CD4-positive, alpha-beta T cell treated with Interleukin-2 at 100 ng/mL for 4 hours (primary cell): ENCODE measurements around the gene FAM50A.
"Not testable (repeated sequence)": the region's sequence is repeated elsewhere in the genome, so short reads cannot be mapped to it uniquely, and the experiment has no call there.

Experiments
- DNase-seq: peaks from one replicate; pipeline ENCODE4 v3.0.0-alpha.2; 2020; ENCODE audit warnings: low spot score

Gene FAM50A, protein sequence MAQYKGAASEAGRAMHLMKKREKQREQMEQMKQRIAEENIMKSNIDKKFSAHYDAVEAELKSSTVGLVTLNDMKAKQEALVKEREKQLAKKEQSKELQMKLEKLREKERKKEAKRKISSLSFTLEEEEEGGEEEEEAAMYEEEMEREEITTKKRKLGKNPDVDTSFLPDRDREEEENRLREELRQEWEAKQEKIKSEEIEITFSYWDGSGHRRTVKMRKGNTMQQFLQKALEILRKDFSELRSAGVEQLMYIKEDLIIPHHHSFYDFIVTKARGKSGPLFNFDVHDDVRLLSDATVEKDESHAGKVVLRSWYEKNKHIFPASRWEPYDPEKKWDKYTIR

DNA sequence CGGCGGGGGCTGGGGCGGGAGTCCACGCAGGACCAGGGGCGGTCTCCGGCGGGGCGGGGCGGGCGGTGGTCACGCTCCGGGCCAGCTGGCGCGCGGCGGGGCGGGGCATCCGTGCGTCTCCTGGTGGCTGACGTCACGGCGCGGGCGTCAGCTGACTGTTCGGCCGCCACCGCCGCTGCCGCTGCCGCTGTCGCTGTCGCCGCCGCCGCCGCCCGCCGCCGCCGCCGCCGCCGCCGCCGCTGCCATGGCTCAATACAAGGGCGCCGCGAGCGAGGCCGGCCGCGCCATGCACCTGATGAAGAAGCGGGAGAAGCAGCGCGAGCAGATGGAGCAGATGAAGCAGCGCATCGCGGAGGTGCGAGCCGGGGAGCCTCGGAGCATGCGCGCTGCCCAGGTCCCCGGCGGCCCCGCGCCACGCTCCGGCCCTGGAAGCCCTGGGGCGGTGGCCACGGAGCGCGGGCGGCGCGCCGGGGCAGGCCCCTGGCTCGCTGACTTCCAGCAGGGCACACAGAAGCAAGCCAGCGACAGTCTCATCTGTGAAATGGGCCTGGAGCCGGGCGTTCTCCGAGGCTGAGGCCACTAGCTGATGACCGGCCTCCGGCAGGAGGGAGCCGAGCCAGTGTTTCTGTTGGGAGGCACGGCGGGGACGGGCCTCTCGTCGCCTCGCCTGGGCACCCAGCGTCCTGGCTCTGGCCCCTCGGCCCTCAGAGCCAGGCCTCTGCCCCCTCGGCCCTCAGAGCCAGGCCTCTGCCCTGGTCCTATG is at the start of gene FAM50A:
Gene FAM50A, plus strand, starts transcription at position 150 of the 763 bp plus-strand sequence. Its CDS starts 95 bp downstream, at position 245.
- DNase-seq, result peak; percentile 61

DNA sequence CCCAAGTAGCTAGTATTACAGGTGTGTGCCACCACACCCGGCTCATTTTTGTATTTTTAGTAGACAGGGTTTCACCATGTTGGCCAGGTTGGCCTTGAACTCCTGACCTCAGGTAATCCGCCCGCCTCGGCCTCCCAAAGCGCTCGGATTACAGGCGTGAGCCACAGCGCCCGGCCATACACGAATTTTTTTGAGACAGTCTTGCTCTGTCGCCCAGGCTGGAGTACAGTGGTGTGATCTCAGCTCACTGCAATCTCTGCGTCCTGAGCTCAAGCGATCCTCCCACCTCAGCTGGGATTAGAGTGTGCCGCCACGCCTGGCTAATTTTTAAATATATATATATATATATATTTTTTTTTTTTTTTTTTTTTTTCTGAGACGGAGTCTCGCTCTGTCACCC is 47.6 kb upstream of the FAM50A start:
- DNase-seq, result not testable (repeated sequence)

DNA sequence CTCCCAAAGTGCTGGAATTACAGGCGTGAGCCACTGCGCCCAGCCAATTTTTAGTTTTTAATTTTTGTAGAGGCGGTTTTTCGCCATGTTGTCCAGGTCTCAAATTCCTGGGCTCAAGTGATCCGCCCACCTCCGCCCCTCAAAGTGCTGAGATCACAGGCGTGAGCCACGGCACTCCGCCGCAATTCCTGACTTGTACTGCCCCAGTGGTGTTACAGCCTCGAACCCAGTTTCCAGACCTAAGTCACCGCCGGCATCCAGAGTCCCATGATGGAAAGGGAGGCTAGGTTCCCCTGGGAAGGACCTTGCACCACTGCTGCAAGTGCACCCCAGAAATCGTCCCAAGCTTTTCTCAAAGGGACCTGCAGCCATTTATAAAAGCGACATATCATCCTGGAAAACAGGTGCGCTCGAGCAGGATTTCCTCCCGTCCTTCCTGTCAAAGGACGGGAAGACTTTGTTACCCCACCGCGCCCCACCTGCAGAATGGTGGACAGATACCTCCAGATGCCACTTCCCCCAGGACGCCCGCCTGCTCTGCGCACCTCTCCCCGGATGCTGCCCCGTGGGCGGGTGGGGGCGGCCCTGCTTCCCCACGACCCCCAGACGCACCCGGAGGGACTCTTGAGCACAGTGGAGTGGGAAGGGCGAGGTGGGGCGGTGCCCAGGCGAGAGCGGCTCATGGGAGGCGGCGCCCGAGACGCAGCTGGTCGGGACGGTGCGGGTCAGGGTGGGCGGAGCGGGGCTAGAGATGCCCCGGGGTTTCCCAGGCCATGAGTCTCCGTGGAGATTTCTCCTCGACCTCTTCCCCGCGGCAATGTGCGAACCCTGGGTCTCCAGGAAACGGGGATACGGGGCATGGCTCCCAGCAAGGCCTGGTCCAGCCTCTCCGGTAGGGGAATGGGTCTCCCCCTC is 46.7 kb upstream of the FAM50A start:
- DNase-seq, result peak; percentile 56

DNA sequence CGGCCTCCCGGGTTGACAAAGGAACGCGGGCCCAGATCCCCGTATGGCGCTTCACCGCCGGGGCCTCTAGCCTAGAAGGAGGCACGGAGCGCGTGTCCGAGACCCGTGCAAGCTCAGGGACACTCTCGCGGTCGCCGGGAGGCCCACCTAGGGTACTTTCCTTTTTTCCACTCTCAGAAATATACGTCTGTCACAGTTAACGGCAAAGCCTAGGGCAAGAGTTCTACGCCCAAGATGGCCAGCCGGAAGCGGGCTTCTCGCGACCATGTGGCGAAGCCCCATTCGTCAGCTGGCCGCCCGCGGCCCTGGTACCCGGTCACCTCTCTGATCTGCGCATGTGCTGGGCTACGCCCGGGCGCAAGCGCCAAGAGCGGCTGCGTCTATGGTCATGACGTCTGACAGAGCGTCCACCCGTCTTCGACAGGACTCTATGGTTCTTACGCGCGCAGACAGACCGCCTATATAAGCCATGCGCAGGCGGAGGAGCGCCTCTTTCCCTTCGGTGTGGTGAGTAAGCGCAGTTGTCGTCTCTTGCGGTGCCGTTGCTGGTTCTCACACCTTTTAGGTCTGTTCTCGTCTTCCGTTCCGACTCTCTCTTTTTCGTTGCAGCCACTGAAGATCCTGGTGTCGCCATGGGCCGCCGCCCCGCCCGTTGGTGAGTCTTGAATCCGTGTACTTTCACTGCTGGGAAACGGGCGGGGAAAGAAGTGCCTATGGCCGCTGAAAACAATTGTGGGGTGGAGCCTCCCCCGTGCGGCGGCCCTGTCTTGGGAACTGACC is 45.9 kb upstream of the FAM50A start, which contains the start of gene RPL10:
Gene RPL10, plus strand, starts transcription at position 490 of the 780 bp plus-strand sequence. Its CDS starts 143 bp downstream, at position 633.
- DNase-seq, result peak; percentile 95

DNA sequence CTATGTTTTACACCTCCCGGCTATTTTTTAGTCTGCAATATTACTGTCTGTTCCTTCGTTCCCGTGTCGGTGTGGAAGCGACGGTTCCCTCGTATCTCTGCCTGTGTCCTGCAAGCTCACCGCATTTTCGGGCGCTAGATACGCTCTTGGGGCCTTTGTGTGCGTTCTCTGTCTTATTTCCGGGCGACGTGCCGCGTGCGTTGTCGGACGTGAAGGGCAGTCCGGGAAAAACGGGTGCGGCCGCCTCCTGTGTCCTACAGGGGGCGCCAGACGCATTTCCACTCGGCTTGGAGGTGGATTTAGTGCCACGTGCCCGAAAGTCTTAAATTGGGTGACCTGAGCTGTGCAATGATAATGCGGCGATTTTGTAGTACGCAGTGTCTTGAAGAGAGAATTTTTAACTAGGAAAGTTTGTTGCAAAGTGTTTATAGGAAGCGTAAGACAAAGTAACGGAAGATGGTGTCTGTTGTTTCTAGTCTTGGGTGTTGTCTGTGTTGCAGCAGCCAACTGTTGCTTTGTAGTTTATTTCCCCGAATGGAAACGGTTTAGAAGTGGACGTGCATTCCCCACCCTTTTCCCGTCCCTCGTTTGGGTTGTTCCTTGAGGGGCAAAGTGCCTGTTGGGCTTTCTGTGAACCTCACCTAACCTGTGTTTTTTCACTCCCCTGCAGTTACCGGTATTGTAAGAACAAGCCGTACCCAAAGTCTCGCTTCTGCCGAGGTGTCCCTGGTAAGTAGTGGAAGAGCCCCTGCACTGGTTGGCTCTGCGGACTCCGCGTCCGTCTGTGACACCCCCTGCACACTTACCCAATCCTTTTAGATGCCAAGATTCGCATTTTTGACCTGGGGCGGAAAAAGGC is 45.0 kb upstream of the FAM50A start:
- DNase-seq, result peak; percentile 90

DNA sequence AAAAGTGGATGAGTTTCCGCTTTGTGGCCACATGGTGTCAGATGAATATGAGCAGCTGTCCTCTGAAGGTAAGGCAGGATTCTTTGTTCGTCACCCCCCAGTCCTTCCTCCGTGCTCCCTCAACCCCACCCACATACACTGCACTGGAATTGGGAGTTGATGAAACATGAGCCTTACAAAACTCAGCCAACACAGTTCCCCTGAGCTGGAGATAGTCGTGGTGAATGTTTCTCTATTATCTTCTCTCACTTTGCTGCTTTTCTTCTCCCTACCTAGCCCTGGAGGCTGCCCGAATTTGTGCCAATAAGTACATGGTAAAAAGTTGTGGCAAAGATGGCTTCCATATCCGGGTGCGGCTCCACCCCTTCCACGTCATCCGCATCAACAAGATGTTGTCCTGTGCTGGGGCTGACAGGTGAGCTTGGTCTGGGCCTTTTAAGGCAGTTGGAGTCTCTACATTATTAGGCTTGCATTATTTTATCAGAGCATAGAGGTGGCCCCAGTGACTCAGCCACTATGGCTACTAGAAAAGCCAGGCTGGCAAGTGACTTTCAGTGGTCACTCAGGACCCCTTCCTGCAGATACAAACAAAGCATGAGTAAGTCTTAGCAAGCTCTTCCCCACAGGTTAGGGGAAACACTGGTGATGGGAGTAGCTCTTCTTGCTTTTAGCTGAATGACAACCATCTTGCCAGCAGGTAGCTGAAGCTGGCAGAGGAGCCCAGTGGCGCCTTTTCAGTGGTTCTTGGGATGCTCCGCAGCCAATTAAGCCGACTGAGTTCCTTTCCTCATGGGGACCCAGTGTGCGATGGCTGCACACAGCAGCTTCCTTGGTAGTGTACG is 44.2 kb upstream of the FAM50A start:
- DNase-seq, result peak; percentile 17

DNA sequence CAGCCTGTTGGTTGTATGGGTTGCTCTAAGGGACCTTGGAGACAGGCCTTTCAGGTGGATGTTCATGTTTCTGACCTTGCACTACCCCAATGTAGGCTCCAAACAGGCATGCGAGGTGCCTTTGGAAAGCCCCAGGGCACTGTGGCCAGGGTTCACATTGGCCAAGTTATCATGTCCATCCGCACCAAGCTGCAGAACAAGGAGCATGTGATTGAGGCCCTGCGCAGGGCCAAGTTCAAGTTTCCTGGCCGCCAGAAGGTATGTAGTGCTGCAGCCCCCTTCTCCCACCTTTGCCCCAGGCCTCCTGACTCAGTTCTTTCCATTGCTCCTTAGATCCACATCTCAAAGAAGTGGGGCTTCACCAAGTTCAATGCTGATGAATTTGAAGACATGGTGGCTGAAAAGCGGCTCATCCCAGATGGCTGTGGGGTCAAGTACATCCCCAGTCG is 43.5 kb upstream of the FAM50A start:
- DNase-seq, result not testable (repeated sequence)

DNA sequence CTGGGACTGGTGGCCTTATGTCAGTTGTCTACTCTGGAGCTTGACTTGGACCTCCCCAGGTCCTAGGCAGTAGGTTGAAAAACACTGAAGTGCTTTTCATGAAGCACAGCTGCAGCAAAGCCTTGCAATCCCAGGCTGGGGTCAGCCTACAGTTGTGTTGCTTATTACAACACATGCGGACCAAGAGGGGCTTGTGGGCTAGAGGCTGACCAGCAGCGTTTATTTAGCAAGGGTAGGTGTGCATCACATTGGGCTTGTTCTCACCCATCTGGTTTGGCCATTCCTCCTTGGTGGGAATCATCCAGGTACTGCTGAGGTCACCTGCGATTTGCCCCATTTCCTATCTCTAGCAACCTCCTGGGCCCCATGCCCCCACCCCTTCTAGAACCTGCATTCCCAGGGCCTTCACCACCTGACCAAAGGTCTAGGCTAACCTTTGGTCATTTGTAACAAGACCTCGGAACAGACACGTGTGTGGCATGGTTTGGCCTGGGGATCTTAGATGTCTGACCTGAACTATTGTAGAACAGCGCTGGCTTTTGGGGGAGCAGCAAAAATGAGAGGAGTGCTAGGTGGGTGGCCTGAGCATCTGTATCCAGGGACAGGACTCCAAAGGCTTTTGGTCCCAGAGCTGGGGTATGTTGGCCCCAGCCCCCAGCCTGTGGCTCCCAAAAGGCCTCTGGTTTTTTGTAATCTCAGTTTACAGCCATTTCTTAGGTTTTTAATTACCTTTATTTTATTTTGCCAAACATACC is 42.7 kb upstream of the FAM50A start:
- DNase-seq, result no peak

DNA sequence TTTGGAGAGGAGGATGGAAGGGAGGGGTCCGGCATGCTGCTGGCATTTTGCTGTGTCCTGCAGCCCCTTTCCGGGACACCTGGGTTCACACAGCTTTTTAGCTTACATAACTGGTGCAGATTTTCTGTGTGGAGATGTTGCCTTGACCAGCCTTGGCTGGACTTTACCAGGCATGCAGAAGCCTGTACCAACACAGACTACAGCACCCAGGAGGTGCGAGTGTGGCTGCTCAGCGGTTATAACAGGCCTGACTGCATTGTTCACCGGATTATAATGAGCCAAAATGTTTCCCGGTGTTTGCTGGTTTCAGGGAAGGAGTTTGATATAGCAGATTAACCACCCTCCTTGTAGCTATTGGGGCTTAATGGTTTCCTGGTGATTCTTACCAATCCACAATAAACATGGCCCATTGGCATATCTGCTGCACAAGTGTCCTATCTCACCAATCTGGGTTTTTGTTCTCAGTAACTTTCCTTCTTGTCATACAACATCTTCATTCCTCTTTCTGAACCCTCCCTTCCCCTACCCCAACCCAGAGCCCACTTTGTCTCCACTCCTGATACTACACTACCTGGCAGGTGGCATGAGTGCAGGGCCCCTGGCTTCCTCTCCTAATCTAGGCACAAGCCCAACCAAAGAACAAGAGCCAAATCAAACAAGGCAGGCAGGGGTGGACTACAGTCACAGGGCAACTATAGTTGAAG is 41.9 kb upstream of the FAM50A start:
- DNase-seq, result no peak

DNA sequence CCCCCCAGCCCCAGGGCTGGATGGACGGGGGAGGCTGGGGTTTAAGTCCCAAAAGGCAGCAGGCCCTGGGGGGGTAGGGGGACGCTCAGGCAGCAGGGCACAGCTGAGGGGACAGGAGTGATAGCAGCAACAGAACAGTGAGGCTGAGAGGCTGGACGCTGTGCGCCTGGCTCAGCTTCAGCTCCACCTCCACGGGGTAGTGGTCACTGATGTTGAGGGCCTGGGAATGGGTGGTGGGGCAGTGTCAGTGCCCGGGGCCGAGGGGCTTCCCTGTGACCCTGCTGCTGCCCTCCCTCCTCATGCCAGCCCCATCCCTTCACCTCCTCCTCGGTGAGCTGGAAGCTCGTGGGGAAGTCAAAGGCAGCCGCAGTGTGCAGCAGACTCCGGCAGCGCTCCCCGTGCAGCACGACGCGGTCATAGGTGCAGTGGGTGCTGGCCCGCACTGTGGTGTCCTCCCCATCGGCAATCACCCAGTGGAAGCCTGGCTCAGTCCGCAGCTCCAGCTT is 41.3 kb upstream of the FAM50A start:
- DNase-seq, result no peak

DNA sequence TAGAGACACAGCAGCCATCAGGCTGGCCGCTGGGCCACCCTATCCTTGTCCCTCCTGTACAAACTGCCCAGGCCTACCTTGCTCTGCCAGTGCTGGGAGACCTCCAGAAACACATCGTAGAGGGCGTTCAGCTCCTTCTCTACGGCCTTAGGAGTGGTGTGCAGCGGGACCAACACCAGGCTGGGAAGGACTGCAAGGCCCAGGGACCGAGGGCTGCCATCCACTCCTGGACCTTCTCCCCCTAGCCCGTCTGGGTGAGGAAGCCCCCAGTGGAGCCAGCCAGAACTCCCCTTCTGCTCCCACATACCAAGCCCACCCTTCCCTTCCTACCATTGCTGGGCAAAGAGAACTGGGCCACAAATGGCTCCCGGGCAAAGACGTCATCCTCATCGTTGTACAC is 40.7 kb upstream of the FAM50A start:
- no peak for DNase-seq

DNA sequence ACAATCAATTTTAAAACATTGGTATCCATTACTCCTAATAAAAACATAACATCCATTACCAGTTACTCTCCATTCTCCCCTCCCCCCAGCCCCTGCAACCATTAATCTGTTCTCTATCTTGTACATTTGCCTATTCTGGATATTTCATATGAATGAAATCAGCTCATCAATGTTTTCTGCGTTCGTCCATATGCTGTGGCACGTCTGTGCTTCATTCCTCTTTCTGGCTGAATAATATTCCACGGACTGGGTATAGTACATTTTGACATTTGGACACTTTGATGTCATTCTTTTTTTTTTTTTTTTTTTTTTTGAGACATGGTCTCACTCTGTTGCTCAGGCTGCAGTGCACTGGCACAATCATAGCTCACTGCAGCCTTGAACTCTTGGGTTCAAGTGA is 40.1 kb upstream of the FAM50A start:
- no peak for DNase-seq

DNA sequence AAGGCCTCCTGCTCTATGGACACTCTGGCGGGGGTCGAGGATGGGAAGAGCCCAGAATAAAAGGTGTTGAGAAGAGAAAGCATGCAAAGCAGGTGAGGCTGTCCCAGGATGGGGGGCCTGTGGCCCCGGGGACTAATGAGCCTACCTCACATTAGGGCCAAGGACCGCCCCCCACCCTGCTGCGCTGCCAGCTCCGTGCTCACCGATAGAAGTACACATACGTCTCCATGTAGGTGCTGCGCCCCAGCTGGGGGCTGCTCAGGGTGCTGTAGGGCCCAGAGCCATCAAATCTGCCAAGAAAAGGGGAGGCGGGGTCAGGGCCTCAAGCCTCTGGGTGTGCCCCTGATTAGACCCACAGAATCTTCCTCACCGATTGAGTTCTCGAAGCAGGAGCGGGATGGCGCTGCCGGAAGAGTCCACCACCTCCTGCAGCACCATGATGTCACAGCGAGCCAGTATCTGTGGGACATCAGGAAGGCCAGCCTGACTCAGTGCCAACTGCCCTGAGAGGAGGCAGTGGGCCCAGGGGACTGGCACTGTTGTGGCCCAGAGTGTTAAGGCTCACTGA is 39.2 kb upstream of the FAM50A start:
- no peak for DNase-seq

DNA sequence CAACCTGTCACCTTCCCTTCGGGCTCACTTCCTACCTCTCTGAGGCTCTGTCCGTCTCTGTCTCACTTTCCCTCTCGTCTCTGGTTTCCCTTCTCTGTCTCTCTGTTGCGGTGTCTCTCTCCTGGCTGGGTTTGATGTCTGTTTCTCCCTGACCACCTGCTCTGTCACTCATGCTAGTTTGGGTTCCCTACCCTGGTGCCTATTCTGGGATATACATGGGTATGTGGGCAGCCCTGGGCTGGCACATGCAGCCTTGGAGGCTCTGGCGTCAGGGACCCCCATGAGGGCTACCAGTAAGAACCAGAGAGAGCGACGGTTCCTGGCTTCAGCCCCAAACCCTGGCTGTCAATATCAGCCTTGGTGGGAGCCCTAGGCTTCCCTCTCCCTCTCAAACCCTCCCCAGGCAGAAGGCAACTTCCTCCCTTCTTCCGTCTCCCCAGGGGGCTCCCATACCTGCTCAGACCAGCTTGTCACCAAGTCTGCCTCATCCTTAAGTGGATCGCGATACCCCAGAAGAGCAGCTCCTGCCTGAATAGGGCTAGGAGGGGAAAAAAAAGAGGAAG is 35.2 kb upstream of the FAM50A start:
- DNase-seq, result no peak

DNA sequence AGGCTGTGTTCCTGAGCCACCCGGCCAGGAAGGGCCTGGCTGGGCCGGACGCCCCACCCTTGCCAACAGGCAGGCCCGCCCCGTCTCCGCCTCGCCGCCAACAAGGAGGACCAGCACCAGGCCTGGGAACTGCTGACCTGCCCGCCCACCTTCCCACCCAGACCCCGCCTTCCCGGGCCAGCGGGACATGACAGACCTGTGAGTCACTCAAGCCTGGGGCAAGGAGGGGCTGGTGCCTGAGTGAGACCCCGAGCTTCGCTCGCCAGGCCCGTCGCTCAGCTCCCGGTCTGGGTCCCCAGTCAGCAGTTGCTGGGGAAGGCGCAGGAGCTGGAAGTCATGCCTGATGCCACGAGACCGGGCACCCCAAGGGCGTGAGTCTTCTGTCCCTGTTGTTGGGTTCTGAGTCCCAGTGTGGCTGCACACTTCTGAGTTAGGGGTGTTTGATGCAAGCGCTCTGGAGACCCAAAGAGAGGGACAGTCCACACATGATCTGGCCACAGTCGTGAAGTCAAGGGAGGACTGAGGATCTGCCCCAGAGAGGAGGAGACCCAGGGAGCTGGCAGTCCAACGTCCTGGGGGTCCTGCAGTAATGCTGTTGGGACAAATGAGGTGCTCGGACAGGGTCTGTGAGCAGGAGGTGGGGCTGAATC is 34.6 kb upstream of the FAM50A start, which contains the start of gene DNASE1L1:
Gene DNASE1L1, minus strand, starts transcription at position 33 of the 650 bp plus-strand sequence. CDS start 3,686 bp downstream, outside the sequence.
- peak; percentile 8 for DNase-seq

DNA sequence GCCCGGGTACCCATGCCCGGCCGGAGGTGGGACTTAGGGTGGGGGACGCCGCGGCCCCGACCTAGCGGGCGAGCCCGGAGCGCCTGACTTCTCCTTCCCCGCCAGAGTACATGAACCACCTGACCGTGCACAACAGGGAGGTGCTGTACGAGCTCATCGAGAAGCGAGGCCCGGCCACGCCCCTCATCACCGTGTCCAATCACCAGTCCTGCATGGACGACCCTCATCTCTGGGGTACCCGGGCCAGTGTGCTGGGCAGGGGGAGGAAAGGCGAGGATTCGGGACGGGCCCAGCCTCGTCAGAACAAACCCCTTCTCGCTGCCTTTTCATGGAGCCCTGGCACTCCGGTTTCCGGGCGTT is 32.0 kb upstream of the FAM50A start:
- DNase-seq, result peak; percentile 57
